H1 (cell line): ENCODE measurements around the gene DNAH1. TPM values are rescaled to one million over a fixed set of nuclear protein-coding genes. Genes with fewer than 3 reads are reported as not detected.

Experiments used
- CTCF ChIA-PET: fragments of 300-600 bp; sonication (Branson Sonifier 250); formaldehyde crosslinking; loops from one replicate; lab custom pipeline; 2021; ENCODE audit not compliant: partially characterized antibody; lab: Charles Lee
- POLR2A ChIA-PET: fragments of 300-600 bp; sonication (Branson Sonifier 250); formaldehyde crosslinking; loops from one replicate; lab custom pipeline; 2021; ENCODE audit warnings: inconsistent platforms; ENCODE audit not compliant: partially characterized antibody; lab: Charles Lee
- DNase-seq, 2 experiments: peaks; one replicate each; pipeline versions ENCODE4 v3.0.0 to v3.0.0-alpha.2; 2010 to 2022; ENCODE audit warnings: low spot score in 2 of 2, low read depth in 1 of 2, mixed read lengths in 1 of 2
- FAIRE-seq: peaks from 2 replicates; lab custom pipeline; 2011; peaks lifted over from hg19 to GRCh38; lab: Jason Lieb, UNC
- H2AFZ ChIP-seq: 2 replicates; pipeline ENCODE4 v1.8.1; 2012; ENCODE audit warnings: low read length, inconsistent platforms
- H2AK5ac ChIP-seq: 2 replicates; pipeline ENCODE4 v1.6.1; 2013; ENCODE audit warnings: low read depth, low read length
- H2BK120ac ChIP-seq: replicated peaks from 2 replicates; pipeline ENCODE3; 2013; ENCODE audit warnings: low read depth, low read length, inconsistent platforms
- H2BK12ac ChIP-seq: 2 replicates; pipeline ENCODE4 v1.6.1; 2013; ENCODE audit warnings: low read depth, low read length
- H2BK15ac ChIP-seq: 2 replicates; pipeline ENCODE4 v1.6.1; 2013; ENCODE audit warnings: low read length
- H2BK20ac ChIP-seq: 2 replicates; pipeline ENCODE4 v1.6.1; 2013; ENCODE audit warnings: low read length
- H2BK5ac ChIP-seq: 2 replicates; pipeline ENCODE4 v1.6.1; 2013; ENCODE audit warnings: low read depth, low read length
- H3K14ac ChIP-seq: 2 replicates; pipeline ENCODE4 v1.6.1; 2013; ENCODE audit warnings: inconsistent platforms; ENCODE audit not compliant: insufficient read length
- H3K18ac ChIP-seq: 2 replicates; pipeline ENCODE4 v1.6.1; 2013; ENCODE audit warnings: low read length; ENCODE audit errors: extremely low read depth
- H3K23ac ChIP-seq: 2 replicates; pipeline ENCODE4 v1.6.1; 2013; ENCODE audit warnings: inconsistent platforms; ENCODE audit not compliant: insufficient read length
- H3K23me2 ChIP-seq: 2 replicates; pipeline ENCODE4 v1.6.1; 2013; ENCODE audit warnings: low read depth, low read length
- H3K27ac ChIP-seq: 2 replicates; pipeline ENCODE4 v1.6.1; 2011; ENCODE audit warnings: low read depth, low read length, inconsistent platforms
- H3K27me3 ChIP-seq, 4 experiments: replicated peaks in 1 of 4; 1 replicate in 1 of 4; 2 replicates in 3 of 4; pipeline versions ENCODE4 v1.6.1 to v1.8.1; 2011 to 2013; ENCODE audit warnings: low read length in 3 of 4, mild to moderate bottlenecking in 3 of 4, inconsistent platforms in 2 of 4, mixed read lengths in 2 of 4, moderate library complexity in 1 of 4; ENCODE audit not compliant: control insufficient read depth in 3 of 4, insufficient read depth in 3 of 4; ENCODE audit errors: extremely low read depth in 1 of 4
- H3K36me3 ChIP-seq, 4 experiments: 2 replicates each; pipeline versions ENCODE4 v1.6.1 to v1.8.1; 2011 to 2013; ENCODE audit warnings: mild to moderate bottlenecking in 4 of 4, low read length in 3 of 4, moderate library complexity in 2 of 4, control low read depth in 1 of 4, inconsistent platforms in 1 of 4; ENCODE audit not compliant: insufficient read depth in 4 of 4, control insufficient read depth in 2 of 4
- H3K4ac ChIP-seq: replicated peaks from 2 replicates; pipeline ENCODE3; 2013; ENCODE audit warnings: low read length, low read depth, mixed read lengths, inconsistent platforms; ENCODE audit not compliant: insufficient read length
- H3K4me1 ChIP-seq, 4 experiments: replicated peaks in 1 of 4; 1 replicate in 1 of 4; 2 replicates in 3 of 4; pipeline versions ENCODE4 v1.6.1 to v1.8.1; 2011 to 2013; ENCODE audit warnings: low read length in 3 of 4, inconsistent platforms in 2 of 4, mixed read lengths in 1 of 4; ENCODE audit not compliant: insufficient read depth in 4 of 4, control insufficient read depth in 3 of 4
- H3K4me2 ChIP-seq, 2 experiments: 2 replicates each; pipeline versions ENCODE4 v1.6.1 to v1.8.1; 2011 to 2013; ENCODE audit warnings: low read depth in 2 of 2, low read length in 2 of 2, control low read depth in 1 of 2, inconsistent platforms in 1 of 2, mild to moderate bottlenecking in 1 of 2; ENCODE audit not compliant: insufficient read depth in 1 of 2
- H3K4me3 ChIP-seq, 4 experiments: fragments of 200-600, 300-600 bp in 1 of 4; sonication (generic), shearing (Covaris generic), sonication (Bioruptor Twin) in 1 of 4; 2 replicates each; pipeline versions ENCODE4 v1.5.1 to v1.8.1; 2011 to 2016; ENCODE audit warnings: low read length in 4 of 4, low read depth in 3 of 4, control low read depth in 2 of 4, inconsistent platforms in 2 of 4, mild to moderate bottlenecking in 2 of 4, mixed read lengths in 1 of 4, moderate library complexity in 1 of 4; ENCODE audit not compliant: insufficient read depth in 2 of 4; ENCODE audit errors: extremely low read depth in 1 of 4
- H3K56ac ChIP-seq: replicated peaks from 2 replicates; pipeline ENCODE3; 2013; ENCODE audit warnings: low read depth, mild to moderate bottlenecking, mixed read lengths, low read length, inconsistent platforms; ENCODE audit not compliant: insufficient read length
- H3K79me1 ChIP-seq: 2 replicates; pipeline ENCODE4 v1.6.1; 2013; ENCODE audit warnings: low read depth, low read length, control low read depth
- H3K79me2 ChIP-seq, 2 experiments: 2 replicates each; pipeline versions ENCODE4 v1.6.1 to v1.8.1; 2012 to 2013; ENCODE audit warnings: low read length in 2 of 2, mild to moderate bottlenecking in 2 of 2, inconsistent platforms in 1 of 2; ENCODE audit not compliant: insufficient read depth in 2 of 2, control insufficient read depth in 1 of 2
- H3K9ac ChIP-seq, 4 experiments: replicated peaks in 1 of 4; 1 replicate in 1 of 4; 2 replicates in 3 of 4; pipeline versions ENCODE4 v1.6.1 to v1.8.1; 2011 to 2013; ENCODE audit warnings: low read depth in 3 of 4, low read length in 3 of 4, control low read depth in 2 of 4, mild to moderate bottlenecking in 2 of 4, moderate library complexity in 2 of 4, inconsistent platforms in 1 of 4; ENCODE audit errors: extremely low read depth in 1 of 4
- H3K9me3 ChIP-seq, 2 experiments: 2 replicates each; pipeline versions ENCODE4 v1.6.1 to v1.8.1; 2012 to 2013; ENCODE audit warnings: mild to moderate bottlenecking in 2 of 2, moderate library complexity in 2 of 2, control low read depth in 1 of 2, inconsistent platforms in 1 of 2, low read depth in 1 of 2, low read length in 1 of 2, mixed read lengths in 1 of 2; ENCODE audit not compliant: insufficient read depth in 2 of 2
- H4K20me1 ChIP-seq, 2 experiments: replicated peaks in 1 of 2; 2 replicates each; pipeline versions ENCODE3 to v1.8.1; 2011 to 2013; ENCODE audit warnings: inconsistent platforms in 2 of 2, low read length in 2 of 2, mild to moderate bottlenecking in 1 of 2; ENCODE audit not compliant: insufficient read depth in 2 of 2, control insufficient read depth in 1 of 2
- H4K5ac ChIP-seq: 2 replicates; pipeline ENCODE4 v1.6.1; 2013; ENCODE audit warnings: low read length, low read depth, mixed read lengths, inconsistent platforms; ENCODE audit not compliant: insufficient read length
- H4K8ac ChIP-seq: 2 replicates; pipeline ENCODE4 v1.8.0; 2013; ENCODE audit warnings: mild to moderate bottlenecking, moderate library complexity, low read length, inconsistent platforms; ENCODE audit not compliant: insufficient read depth; ENCODE audit errors: extremely low read depth
- H4K91ac ChIP-seq: replicated peaks from 2 replicates; pipeline ENCODE3; 2013; ENCODE audit warnings: low read length, mixed read lengths, inconsistent platforms; ENCODE audit not compliant: insufficient read length
- ASH2L ChIP-seq: fragments of 200-600, 300-600 bp; sonication (generic); IDR thresholded peaks from one replicate; pipeline ENCODE4 v1.7.1; 2017; ENCODE audit warnings: low read length
- CHD2 ChIP-seq: IDR thresholded peaks from 2 replicates; pipeline ENCODE4 v1.6.1; 2012; ENCODE audit warnings: low read length, improper control_type of control experiment
- MAX ChIP-seq: IDR thresholded peaks from 2 replicates; pipeline ENCODE4 v1.6.1; 2012; ENCODE audit warnings: inconsistent platforms
- NRF1 ChIP-seq: IDR thresholded peaks from 2 replicates; pipeline ENCODE4 v1.6.1; 2011; ENCODE audit warnings: mild to moderate bottlenecking, low read depth, low read length, improper control_type of control experiment
- RNF2 ChIP-seq: fragments of 200-900, 300-1000 bp; sonication (generic); IDR thresholded peaks from 2 replicates; pipeline ENCODE4 v1.7.1; 2016; ENCODE audit warnings: borderline replicate concordance, low read depth, mild to moderate bottlenecking, antibody characterized with exemption, low read length; ENCODE audit not compliant: poor library complexity, severe bottlenecking; ENCODE audit errors: missing control alignments
- ZNF274 ChIP-seq: IDR thresholded peaks from 2 replicates; pipeline ENCODE4 v1.7.0; 2012; ENCODE audit warnings: low read length, borderline replicate concordance; ENCODE audit errors: extremely low read depth
- WGBS, 2 experiments: shearing (Covaris generic) in 1 of 2; methylation state at CpG; one replicate each; pipeline versions ENCODE4 v1.1.6 to v1.1.7; 2013 to 2015; ENCODE audit warnings: low lambda C conversion rate in 2 of 2, mixed read lengths in 2 of 2, inconsistent platforms in 1 of 2, low coverage in 1 of 2, missing lambda C conversion rate in 1 of 2; ENCODE audit not compliant: insufficient replicate concordance in 2 of 2, insufficient coverage in 1 of 2, insufficient read length in 1 of 2; ENCODE audit errors: extremely low coverage in 1 of 2, missing lambda C conversion rate in 1 of 2; 5-methylcytosine and 5-hydroxymethylcytosine counted together
- polyA plus RNA-seq, 7 experiments: library from polyadenylated mRNA; depleted of rRNA in 3 of 7; stranded (reverse) in 5 of 7; unstranded in 2 of 7; fragments of >200 nt in 5 of 7; fragments of 200-250 nt in 2 of 7; gene quantifications; 1 replicate in 5 of 7; 2 replicates in 1 of 7; 4 replicates in 1 of 7; pipeline versions ENCODE4 v1.2.1 to v1.2.3, GENCODE V29; 2011 to 2013; ENCODE audit warnings: missing spikeins in 2 of 7, mixed read lengths in 2 of 7
- total RNA-seq: library from RNA; stranded (reverse); fragmentation: NEBNext Ultra II Directional; extraction: Animal tissue kit (Norgen Biotek cat#: 25700); gene quantifications from 2 replicates; pipeline ENCODE4 v1.2.1, GENCODE V29; 2021

The DNAH1 gene
- total and polyA plus RNA-seq, 2 of the 8 experiments (the other 6 are each of a cell fraction or from before 2014, with no cell fraction given), result 1.0 to 1.5 TPM

GRCh38 chr3:52269776-52270175, 46.3 kb upstream of the DNAH1 start:
- Histone ChIP-seq H3K18ac (no peak overlapping the region), H2BK15ac (no peak overlapping the region), H3K79me2 (peaks cover 31 to 80% of the 10 kb centered on the region in 2 experiments), H4K20me1 (peaks cover 13 to 15% of the 10 kb centered on the region in 2 experiments), H3K4me1 (no peaks in the 10 kb centered on the region), H2BK20ac (no peak overlapping the region), H2BK120ac (no peak overlapping the region), H3K9ac (no peak overlapping the region), H3K4me3 (no peak overlapping the region), H3K23ac (no peak overlapping the region), H3K56ac (no peak overlapping the region), H2BK12ac (no peak overlapping the region), H4K5ac (no peak overlapping the region), H3K79me1 (peaks cover 8% of the 10 kb centered on the region), H3K4ac (no peak overlapping the region), H2BK5ac (no peak overlapping the region), H3K23me2 (no peaks in the 10 kb centered on the region), H2AFZ (no peak overlapping the region), H3K9me3 (no peaks in the 10 kb centered on the region), H4K8ac (no peak overlapping the region), H3K4me2 (no peak overlapping the region), H4K91ac (no peak overlapping the region), H3K27ac (no peak overlapping the region), H3K36me3 (peaks cover 15 to 60% (median 36%) of the 10 kb centered on the region in 4 experiments), H2AK5ac (no peak overlapping the region), H3K27me3 (no peaks in the 10 kb centered on the region), H3K14ac (no peak overlapping the region)
- no peak for FAIRE-seq
- DNase-seq, result no peak
- WGBS, 2 experiments, result 95% methylated on average over 3 of the region's 3 CpGs; no CpG with 5 or more reads in 1 of the 2 experiments
- ChIA-PET POLR2A (interaction anchor here (1.4 to 1.8 kb wide), 3 partner anchors 9 to 35 kb away, joined by 4 to 5 read pairs (median 4); partner anchors contain the start of gene PPM1M), CTCF (no interaction called here)
- TF ChIP-seq CHD2 (no peak), RNF2 (no peak), ASH2L (no peak), ZNF274 (no peak), MAX (no peak), NRF1 (no peak)
